HepG2 (cell line): ENCODE measurements around the gene MIX23. TPM values are rescaled to one million over a fixed set of nuclear protein-coding genes. Genes with fewer than 3 reads are reported as not detected.
A peak's percentile ranks its signal among the peaks of the same experiment; 100 is the strongest.

Experiments used
- GATA4 ChIP-seq: sonication (generic); IDR thresholded peaks from 2 replicates; pipeline ENCODE4 v1.6.1; 2016; ENCODE audit warnings: antibody characterized with exemption, low read depth, borderline replicate concordance
- KLF12 ChIP-seq: sonication (generic); formaldehyde crosslinking; IDR thresholded peaks from 2 replicates; pipeline ENCODE4 v1.4.0; 2020; ENCODE audit warnings: missing genetic modification reagents, borderline replicate concordance
- MTERF4 ChIP-seq: sonication (generic); formaldehyde crosslinking; IDR thresholded peaks from 2 replicates; pipeline ENCODE4 v1.8.0; 2023; ENCODE audit warnings: mild to moderate bottlenecking, missing genetic modification reagents
- PAX8 ChIP-seq: sonication (generic); formaldehyde crosslinking; IDR thresholded peaks from 2 replicates; pipeline ENCODE4 v1.8.0; 2022; ENCODE audit warnings: mild to moderate bottlenecking, missing genetic modification reagents, borderline replicate concordance
- YEATS4 ChIP-seq: sonication (generic); formaldehyde crosslinking; IDR thresholded peaks from 2 replicates; pipeline ENCODE4 v1.4.0; 2020; ENCODE audit warnings: missing genetic modification reagents, borderline replicate concordance
- ZNF121 ChIP-seq: sonication (generic); formaldehyde crosslinking; IDR thresholded peaks from 2 replicates; pipeline ENCODE4 v1.5.0; 2020; ENCODE audit warnings: mild to moderate bottlenecking, missing genetic modification reagents
- ZNF44 ChIP-seq: sonication (generic); formaldehyde crosslinking; IDR thresholded peaks from 2 replicates; pipeline ENCODE4 v1.5.1; 2020; ENCODE audit warnings: mild to moderate bottlenecking, missing genetic modification reagents
- ZNF512B ChIP-seq: sonication (generic); formaldehyde crosslinking; IDR thresholded peaks from 2 replicates; pipeline ENCODE4 v1.5.1; 2020; ENCODE audit warnings: missing genetic modification reagents, mild to moderate bottlenecking, borderline replicate concordance
- ZNF563 ChIP-seq: sonication (generic); formaldehyde crosslinking; IDR thresholded peaks from 2 replicates; pipeline ENCODE4 v1.8.0; 2022; ENCODE audit warnings: mild to moderate bottlenecking, moderate library complexity, missing genetic modification reagents
- polyA plus RNA-seq, 8 experiments: library from polyadenylated mRNA; depleted of rRNA in 3 of 8; stranded (reverse) in 7 of 8; unstranded in 1 of 8; fragments of >200 nt; fragmentation: Illumina TruSeq in 4 of 8; extraction: Trizol in 4 of 8; gene quantifications; 2 replicates each; pipeline versions ENCODE4 v1.2.1 to v1.2.3, GENCODE V29; 2011 to 2016; ENCODE audit warnings: low read depth in 4 of 8, missing spikeins in 1 of 8, mixed read lengths in 1 of 8; ENCODE audit not compliant: insufficient read depth in 1 of 8
- total RNA-seq, 5 experiments: library from RNA; depleted of rRNA; stranded (reverse); fragments of >200 nt; fragmentation: Illumina TruSeq; extraction: Trizol; gene quantifications; 2 replicates each; pipeline ENCODE4 v1.2.3, GENCODE V29; 2016; ENCODE audit warnings: low read depth in 1 of 5
- TF ChIP-seq, protein P1 (sequence below), 2 experiments: fragments of 450-650 bp in 1 of 2; sonication (generic) in 1 of 2; formaldehyde crosslinking in 1 of 2; IDR thresholded peaks; 2 replicates each; pipeline versions ENCODE4 v1.6.1 to v1.8.0; 2016 to 2022; ENCODE audit warnings: antibody characterized with exemption in 1 of 2, mild to moderate bottlenecking in 1 of 2, missing genetic modification reagents in 1 of 2
- TF ChIP-seq, protein P2 (sequence below): sonication (generic); formaldehyde crosslinking; IDR thresholded peaks from 2 replicates; pipeline ENCODE4 v1.4.0; 2020; ENCODE audit warnings: missing genetic modification reagents, mild to moderate bottlenecking, borderline replicate concordance

MIX23 gene
- total and polyA plus RNA-seq, 2 of the 13 experiments (the other 11 are each of a cell fraction or from before 2014, with no cell fraction given) = 20.0 to 152 TPM

- TF ChIP-seq, protein P1, sequence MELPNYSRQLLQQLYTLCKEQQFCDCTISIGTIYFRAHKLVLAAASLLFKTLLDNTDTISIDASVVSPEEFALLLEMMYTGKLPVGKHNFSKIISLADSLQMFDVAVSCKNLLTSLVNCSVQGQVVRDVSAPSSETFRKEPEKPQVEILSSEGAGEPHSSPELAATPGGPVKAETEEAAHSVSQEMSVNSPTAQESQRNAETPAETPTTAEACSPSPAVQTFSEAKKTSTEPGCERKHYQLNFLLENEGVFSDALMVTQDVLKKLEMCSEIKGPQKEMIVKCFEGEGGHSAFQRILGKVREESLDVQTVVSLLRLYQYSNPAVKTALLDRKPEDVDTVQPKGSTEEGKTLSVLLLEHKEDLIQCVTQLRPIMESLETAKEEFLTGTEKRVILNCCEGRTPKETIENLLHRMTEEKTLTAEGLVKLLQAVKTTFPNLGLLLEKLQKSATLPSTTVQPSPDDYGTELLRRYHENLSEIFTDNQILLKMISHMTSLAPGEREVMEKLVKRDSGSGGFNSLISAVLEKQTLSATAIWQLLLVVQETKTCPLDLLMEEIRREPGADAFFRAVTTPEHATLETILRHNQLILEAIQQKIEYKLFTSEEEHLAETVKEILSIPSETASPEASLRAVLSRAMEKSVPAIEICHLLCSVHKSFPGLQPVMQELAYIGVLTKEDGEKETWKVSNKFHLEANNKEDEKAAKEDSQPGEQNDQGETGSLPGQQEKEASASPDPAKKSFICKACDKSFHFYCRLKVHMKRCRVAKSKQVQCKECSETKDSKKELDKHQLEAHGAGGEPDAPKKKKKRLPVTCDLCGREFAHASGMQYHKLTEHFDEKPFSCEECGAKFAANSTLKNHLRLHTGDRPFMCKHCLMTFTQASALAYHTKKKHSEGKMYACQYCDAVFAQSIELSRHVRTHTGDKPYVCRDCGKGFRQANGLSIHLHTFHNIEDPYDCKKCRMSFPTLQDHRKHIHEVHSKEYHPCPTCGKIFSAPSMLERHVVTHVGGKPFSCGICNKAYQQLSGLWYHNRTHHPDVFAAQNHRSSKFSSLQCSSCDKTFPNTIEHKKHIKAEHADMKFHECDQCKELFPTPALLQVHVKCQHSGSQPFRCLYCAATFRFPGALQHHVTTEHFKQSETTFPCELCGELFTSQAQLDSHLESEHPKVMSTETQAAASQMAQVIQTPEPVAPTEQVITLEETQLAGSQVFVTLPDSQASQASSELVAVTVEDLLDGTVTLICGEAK (IDR thresholded peaks at IDR 0.05) = no peak
- TF ChIP-seq, protein P1 (CRISPR knock-in tag; IDR thresholded peaks at IDR 0.05) = peak; percentile 89
- TF ChIP-seq PAX8 (CRISPR knock-in tag) = no peak
- TF ChIP-seq ZNF563 = peak; percentile 72; the same call in 1 of the 2 replicates
- no peak for TF ChIP-seq ZNF121 (CRISPR knock-in tag)
- TF ChIP-seq MTERF4 (CRISPR knock-in tag) = peak; percentile 81; the same call in 1 of the 2 replicates
- peak; percentile 85 for TF ChIP-seq YEATS4 (CRISPR knock-in tag)
- TF ChIP-seq, protein P2, sequence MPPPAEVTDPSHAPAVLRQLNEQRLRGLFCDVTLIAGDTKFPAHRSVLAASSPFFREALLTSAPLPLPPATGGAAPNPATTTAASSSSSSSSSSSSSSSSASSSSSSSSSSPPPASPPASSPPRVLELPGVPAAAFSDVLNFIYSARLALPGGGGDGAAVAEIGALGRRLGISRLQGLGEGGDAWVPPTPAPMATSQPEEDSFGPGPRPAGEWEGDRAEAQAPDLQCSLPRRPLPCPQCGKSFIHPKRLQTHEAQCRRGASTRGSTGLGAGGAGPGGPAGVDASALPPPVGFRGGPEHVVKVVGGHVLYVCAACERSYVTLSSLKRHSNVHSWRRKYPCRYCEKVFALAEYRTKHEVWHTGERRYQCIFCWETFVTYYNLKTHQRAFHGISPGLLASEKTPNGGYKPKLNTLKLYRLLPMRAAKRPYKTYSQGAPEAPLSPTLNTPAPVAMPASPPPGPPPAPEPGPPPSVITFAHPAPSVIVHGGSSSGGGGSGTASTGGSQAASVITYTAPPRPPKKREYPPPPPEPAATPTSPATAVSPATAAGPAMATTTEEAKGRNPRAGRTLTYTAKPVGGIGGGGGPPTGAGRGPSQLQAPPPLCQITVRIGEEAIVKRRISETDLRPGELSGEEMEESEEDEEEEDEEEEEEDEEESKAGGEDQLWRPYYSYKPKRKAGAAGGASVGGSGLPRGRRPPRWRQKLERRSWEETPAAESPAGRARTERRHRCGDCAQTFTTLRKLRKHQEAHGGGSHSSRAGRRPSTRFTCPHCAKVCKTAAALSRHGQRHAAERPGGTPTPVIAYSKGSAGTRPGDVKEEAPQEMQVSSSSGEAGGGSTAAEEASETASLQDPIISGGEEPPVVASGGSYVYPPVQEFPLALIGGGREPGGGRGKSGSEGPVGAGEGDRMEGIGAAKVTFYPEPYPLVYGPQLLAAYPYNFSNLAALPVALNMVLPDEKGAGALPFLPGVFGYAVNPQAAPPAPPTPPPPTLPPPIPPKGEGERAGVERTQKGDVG = no peak
- TF ChIP-seq GATA4 = no peak
- no peak for TF ChIP-seq ZNF512B (CRISPR knock-in tag)
- TF ChIP-seq ZNF44 (CRISPR knock-in tag) = no peak
- no peak for TF ChIP-seq KLF12 (CRISPR knock-in tag)
These were observed at the start of gene MIX23 (continued) for GRCh38 chr3:122382888-122383666.
